Left renal pelvis (tissue), 4 donors: Measurements from ENCODE around the gene TASOR. TPM values are rescaled to one million over a fixed set of nuclear protein-coding genes. Genes with fewer than 3 reads are reported as not detected.
"Not testable (repeated sequence)": the region's sequence is repeated elsewhere in the genome, so short reads cannot be mapped to it uniquely, and the experiment has no call there.

Experiments used
- DNase-seq, 4 donors: peaks; one replicate each; pipeline ENCODE4 v3.0.0-alpha.2; 2013; ENCODE audit warnings: low read depth in 4 of 4, low spot score in 3 of 4
- polyA plus RNA-seq, 4 donors: library from polyadenylated mRNA; unstranded; fragments of 120-200 nt; gene quantifications; one replicate each; pipeline ENCODE4 v1.2.1, GENCODE V29; 2013; ENCODE audit not compliant: insufficient read length in 4 of 4

The TASOR gene, protein sequence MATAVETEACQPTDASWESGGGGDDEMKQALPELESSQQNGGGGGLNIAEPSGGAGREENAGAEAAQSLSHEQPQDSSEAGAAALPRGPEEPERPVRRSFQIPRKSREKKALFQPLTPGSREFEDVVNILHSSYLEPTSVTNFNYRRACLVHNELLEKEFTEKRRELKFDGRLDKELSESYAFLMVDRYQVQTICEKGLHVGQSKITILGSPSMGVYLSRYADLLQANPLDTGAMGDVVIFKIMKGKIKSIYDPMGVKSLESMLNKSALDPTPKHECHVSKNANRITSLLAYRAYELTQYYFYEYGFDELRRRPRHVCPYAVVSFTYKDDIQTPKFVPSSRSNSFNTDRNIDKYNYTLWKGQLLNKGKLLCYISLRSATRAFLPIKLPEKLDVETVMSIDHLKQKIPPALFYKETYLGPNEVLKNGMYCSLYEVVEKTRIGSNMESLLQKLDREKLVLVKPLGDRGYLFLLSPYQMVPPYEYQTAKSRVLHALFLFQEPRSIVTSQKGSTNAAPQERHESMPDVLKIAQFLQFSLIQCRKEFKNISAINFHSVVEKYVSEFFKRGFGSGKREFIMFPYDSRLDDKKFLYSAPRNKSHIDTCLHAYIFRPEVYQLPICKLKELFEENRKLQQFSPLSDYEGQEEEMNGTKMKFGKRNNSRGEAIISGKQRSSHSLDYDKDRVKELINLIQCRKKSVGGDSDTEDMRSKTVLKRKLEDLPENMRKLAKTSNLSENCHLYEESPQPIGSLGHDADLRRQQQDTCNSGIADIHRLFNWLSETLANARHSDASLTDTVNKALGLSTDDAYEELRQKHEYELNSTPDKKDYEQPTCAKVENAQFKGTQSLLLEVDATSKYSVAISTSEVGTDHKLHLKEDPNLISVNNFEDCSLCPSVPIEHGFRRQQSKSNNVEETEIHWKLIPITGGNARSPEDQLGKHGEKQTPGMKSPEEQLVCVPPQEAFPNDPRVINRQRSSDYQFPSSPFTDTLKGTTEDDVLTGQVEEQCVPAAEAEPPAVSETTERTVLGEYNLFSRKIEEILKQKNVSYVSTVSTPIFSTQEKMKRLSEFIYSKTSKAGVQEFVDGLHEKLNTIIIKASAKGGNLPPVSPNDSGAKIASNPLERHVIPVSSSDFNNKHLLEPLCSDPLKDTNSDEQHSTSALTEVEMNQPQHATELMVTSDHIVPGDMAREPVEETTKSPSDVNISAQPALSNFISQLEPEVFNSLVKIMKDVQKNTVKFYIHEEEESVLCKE (N-terminal part only)
- polyA plus RNA-seq = 10 to 100 TPM; 73.2 to 81.4 (median 78.9) TPM

- DNase-seq = peak; percentile 39 to 70 (median 68)
These were observed at the start of gene TASOR for GRCh38 chr3:56683122-56683817. Gene TASOR, minus strand, starts transcription at chr3:56683265. Its CDS starts 259 bp downstream, at chr3:56683006.

DNA sequence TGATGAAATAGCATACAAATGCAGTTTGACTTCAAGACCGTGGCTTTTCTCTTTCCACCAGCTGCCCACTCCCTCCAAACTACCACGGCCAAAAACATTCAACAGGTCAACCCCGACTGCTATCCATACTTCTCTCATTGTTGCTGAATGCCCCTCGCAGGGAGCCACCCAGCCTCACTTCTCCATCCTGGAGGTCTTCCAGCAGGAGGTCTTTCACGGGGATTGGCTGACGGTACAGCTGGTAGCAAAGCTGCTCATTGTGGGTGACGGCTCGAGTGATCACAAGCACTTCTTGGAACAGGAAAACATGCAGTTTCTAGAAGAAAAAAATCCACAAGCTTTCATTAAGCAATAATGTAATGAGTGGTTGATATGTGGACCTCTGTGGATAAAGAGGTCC, 49.0 kb upstream of the TASOR start:
- no peak for DNase-seq

GRCh38 chr3:56725175-56725574, 42.1 kb upstream of the TASOR start:
- no peak for DNase-seq

- DNase-seq = peak in 2 of 4 donors; percentile 22 to 24
These were observed 41.6 kb upstream of the TASOR start for GRCh38 chr3:56724676-56725075.

- peak in 2 of 4 donors; percentile 12 to 33 for DNase-seq
These were observed 37.8 kb upstream of the TASOR start for GRCh38 chr3:56720849-56721248.

DNA sequence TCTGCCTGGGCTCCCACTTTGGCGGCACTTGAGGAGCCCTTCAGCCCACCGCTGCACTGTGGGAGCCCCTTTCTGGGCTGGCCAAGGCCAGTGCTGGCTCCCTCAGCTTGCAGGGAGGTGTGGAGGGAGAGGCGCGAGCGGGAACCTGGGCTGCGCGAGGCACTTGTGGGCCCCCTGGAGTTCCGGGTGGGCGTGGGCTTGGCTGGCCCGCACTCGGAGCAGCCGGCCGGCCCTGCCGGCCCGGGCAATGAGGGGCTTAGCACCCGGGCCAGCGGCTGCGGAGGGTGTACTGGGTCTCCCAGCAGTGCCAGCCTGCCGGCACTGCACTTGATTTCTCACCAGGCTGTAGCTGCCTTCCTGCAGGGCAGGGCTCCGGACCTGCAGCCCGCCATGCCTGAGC, 35.7 kb upstream of the TASOR start:
- not testable (repeated sequence) for DNase-seq

- DNase-seq = no peak
These were observed 28.3 kb upstream of the TASOR start for GRCh38 chr3:56711344-56711743.

GRCh38 chr3:56707412-56707811, 24.3 kb upstream of the TASOR start:
- DNase-seq = not testable (repeated sequence)

DNA sequence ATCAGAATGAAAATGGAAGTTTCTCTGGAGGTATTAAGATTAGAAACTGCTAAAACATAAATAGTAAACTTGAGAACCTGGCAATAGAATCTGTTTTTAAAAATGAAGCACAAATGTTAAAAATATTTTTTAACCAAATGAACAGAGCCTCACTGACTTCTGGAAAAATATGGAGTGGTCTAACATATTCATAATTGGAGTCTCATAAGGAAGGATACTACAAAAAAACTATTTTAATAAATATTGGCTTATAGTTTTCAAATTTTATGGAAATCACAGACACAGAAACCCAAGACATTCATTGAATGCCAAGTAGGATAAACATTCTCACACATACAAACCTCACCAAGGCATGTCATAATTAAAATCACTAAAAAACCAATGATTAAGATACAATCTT, 23.6 kb upstream of the TASOR start:
- no peak for DNase-seq

DNA sequence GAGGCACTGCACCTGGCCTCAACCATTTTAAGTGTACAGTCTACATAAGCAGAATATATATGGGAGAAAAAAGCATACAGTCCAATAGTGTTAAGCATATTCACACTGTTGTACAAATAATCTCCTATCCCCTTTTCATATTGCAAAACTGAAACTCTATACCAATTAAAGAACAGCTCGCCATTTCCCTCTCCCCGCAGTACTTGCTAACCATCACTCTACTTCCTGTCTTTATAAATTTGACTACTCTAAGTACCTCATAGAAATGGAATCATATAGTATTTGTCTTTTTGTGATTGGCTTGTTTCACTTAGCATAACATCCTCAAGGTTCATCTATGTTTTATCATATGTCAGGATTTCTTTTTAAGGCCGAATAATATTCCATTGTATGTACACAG, 21.6 kb upstream of the TASOR start:
- DNase-seq = no peak

- peak; percentile 52 to 64 (median 58) for DNase-seq
These were observed 19.6 kb upstream of the TASOR start for GRCh38 chr3:56702490-56703315.

DNA sequence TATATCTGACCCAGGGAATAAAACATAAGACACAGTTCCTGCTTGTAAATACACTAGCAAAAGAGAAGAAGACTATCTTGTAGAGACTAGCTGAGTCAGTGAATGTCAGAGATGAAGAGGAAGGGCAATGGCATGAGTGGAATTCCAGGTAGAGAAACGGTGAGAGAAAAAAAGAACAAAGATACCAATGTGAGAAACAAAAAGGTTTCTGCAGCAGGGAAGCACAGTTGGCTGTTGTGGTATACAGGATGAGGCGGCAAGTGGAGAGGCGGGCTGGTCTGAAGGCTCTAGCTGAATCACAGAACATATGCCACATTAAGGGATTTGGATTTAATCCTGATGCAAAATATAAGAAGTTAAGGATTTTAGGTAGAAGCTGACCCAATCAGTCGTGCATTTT, 17.1 kb upstream of the TASOR start:
- no peak for DNase-seq

GRCh38 chr3:56694867-56695683, 12.0 kb upstream of the TASOR start:
- DNase-seq = no peak

GRCh38 chr3:56693750-56694149, 10.7 kb upstream of the TASOR start:
- no peak for DNase-seq

DNA sequence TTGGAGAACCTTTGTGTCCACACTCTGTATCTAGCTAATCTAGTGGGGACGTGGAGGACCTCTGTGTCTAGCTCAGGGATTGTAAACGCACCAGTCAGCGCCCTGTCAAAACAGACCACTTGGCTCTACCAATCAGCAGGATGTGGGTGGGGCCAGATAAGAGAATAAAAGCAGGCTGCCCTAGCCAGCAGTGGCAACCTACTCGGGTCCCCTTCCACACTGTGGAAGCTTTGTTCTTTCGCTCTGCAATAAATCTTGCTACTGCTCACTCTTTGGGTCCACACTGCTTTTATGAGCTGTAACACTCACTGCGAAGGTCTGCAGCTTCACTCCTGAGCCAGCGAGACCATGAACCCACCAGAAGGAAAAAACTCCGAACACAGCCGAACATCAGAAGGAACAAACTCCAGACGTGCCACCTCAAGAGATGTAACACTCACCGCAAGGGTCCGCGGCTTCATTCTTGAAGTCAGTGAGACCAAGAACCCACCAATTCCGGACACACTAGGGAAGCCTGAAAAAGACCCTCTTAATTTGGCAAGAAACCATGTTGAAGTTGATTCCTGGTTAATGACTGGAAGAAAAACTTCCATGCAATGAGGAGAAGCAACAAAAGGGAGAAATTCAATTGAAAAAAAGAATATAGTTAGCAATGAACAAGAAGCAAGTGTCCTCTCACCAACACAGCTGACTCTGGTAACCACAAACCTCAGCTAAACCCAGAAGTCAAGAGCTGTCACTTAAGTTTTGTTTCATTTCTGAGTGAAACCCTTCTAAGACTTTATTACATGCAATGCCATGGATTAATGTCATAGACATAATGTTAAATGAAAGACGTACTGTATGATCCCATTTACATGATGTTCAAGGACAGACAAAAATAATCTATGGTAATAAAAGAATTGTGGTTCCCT, 9.7 kb upstream of the TASOR start:
- DNase-seq = not testable (repeated sequence)

DNA sequence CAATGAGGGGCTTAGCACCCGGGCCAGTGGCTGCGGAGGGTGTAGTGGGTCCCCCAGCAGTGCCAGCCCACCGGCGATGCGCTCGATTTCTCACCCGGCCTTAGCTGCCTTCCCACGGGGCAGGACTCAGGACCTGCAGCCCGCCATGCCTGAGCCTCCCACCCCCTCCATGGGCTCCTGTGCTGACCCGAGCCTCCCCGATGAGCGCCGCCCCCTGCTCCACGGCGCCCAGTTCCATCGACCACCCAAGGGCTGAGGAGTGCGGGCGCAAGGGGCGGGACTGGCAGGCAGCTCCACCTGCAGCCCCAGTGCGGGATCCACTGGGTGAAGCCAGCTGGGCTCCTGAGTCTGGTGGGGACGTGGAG, 8.9 kb upstream of the TASOR start:
- not testable (repeated sequence) for DNase-seq
